ENCODE results near the gene SFT2D2. TPM values are rescaled to one million over a fixed set of nuclear protein-coding genes. Genes with fewer than 3 reads are reported as not detected.
"Not testable (repeated sequence)": the region's sequence is repeated elsewhere in the genome, so short reads cannot be mapped to it uniquely, and the experiment has no call there.

Gene SFT2D2
- total RNA-seq: 10 to 100 TPM; 40.8 to 49.8 TPM

- Mint-ChIP-seq H3K36me3 (peaks cover 24 to 32% of the 10 kb centered on the region in 2 donors), H3K9me3 (peaks cover 0 to 4% of the 10 kb centered on the region in 2 donors), H3K27ac (peak within 1 kb of the TSS; percentile 90 to 96)
- DNase-seq (ENCODE audit: low spot score in 2 of 2) (peak; percentile 80 to 83), ATAC-seq (peak; percentile 94)
Measured at GRCh38 chr1:168225476-168226190, at the start of gene SFT2D2. Gene SFT2D2 (plus strand): TSS chr1:168226004. CDS start chr1:168226080, 76 bp downstream.

GRCh38 chr1:168178227-168178637 lies 47.6 kb upstream of the SFT2D2 start:
- no peaks in the 10 kb centered on the region for H3K9me3 Mint-ChIP-seq
- no peak overlapping the region for H3K27ac Mint-ChIP-seq
- ATAC-seq: no peak
- no peaks in the 10 kb centered on the region for H3K36me3 Mint-ChIP-seq
- no peak for DNase-seq (ENCODE audit: low spot score in 2 of 2)

- no peaks in the 10 kb centered on the region for H3K36me3 Mint-ChIP-seq
- no peaks in the 10 kb centered on the region for H3K9me3 Mint-ChIP-seq
- ATAC-seq: peak; percentile 85 to 93
- H3K27ac Mint-ChIP-seq: no peak within 1 kb of the TSS
- DNase-seq (ENCODE audit: low spot score in 2 of 2): peak; percentile 95 to 96
Measured at GRCh38 chr1:168178638-168179437, 47.0 kb upstream of the SFT2D2 start, which contains the start of gene TIPRL. Gene TIPRL (plus strand): TSS chr1:168178962. CDS start chr1:168179078, 116 bp downstream.

GRCh38 chr1:168179438-168180147 lies 46.2 kb upstream of the SFT2D2 start:
- no peaks in the 10 kb centered on the region for H3K9me3 Mint-ChIP-seq
- ATAC-seq (no peak), DNase-seq (ENCODE audit: low spot score in 2 of 2) (no peak)
- no peaks in the 10 kb centered on the region for H3K36me3 Mint-ChIP-seq
- H3K27ac Mint-ChIP-seq: no peak overlapping the region

- no peak for ATAC-seq
- no peaks in the 10 kb centered on the region for H3K9me3 Mint-ChIP-seq
- no peak for DNase-seq (ENCODE audit: low spot score in 2 of 2)
- H3K27ac Mint-ChIP-seq: no peak overlapping the region
- H3K36me3 Mint-ChIP-seq: no peaks in the 10 kb centered on the region
Measured at GRCh38 chr1:168180148-168180524, 45.7 kb upstream of the SFT2D2 start.

- not testable (repeated sequence) for DNase-seq (ENCODE audit: low spot score in 2 of 2); H3K36me3 Mint-ChIP-seq; ATAC-seq; H3K27ac Mint-ChIP-seq; H3K9me3 Mint-ChIP-seq
Measured at GRCh38 chr1:168181063-168181720, 44.6 kb upstream of the SFT2D2 start.

- ATAC-seq (no peak), DNase-seq (ENCODE audit: low spot score in 2 of 2) (no peak)
- peaks cover 0 to 17% of the 10 kb centered on the region in 2 donors for H3K36me3 Mint-ChIP-seq
- no peaks in the 10 kb centered on the region for H3K9me3 Mint-ChIP-seq
- H3K27ac Mint-ChIP-seq: no peak overlapping the region
Measured at GRCh38 chr1:168187177-168187576, 38.6 kb upstream of the SFT2D2 start.

- no peak for DNase-seq (ENCODE audit: low spot score in 2 of 2)
- no peak for ATAC-seq
- Mint-ChIP-seq H3K27ac (no peak overlapping the region), H3K9me3 (no peaks in the 10 kb centered on the region), H3K36me3 (peaks cover 0 to 17% of the 10 kb centered on the region in 2 donors)
Measured at GRCh38 chr1:168190403-168190802, 35.4 kb upstream of the SFT2D2 start.

GRCh38 chr1:168195199-168196135 lies 30.3 kb upstream of the SFT2D2 start:
- peaks cover 0 to 23% of the 10 kb centered on the region in 2 donors for H3K36me3 Mint-ChIP-seq
- H3K27ac Mint-ChIP-seq: no peak overlapping the region
- DNase-seq (ENCODE audit: low spot score in 2 of 2): no peak
- no peak for ATAC-seq
- H3K9me3 Mint-ChIP-seq: no peaks in the 10 kb centered on the region

- peak in 1 of 2 donors; percentile 44 for ATAC-seq
- Mint-ChIP-seq H3K27ac (no peak overlapping the region), H3K9me3 (peaks cover 0 to 3% of the 10 kb centered on the region in 2 donors), H3K36me3 (peaks cover 11 to 35% of the 10 kb centered on the region in 2 donors)
- DNase-seq (ENCODE audit: low spot score in 2 of 2): no peak
Measured at GRCh38 chr1:168199056-168199455, 26.7 kb upstream of the SFT2D2 start.

- Mint-ChIP-seq H3K27ac (no peak overlapping the region), H3K36me3 (peaks cover 20 to 55% of the 10 kb centered on the region in 2 donors), H3K9me3 (peaks cover 3 to 6% of the 10 kb centered on the region in 2 donors)
- no peak for DNase-seq (ENCODE audit: low spot score in 2 of 2)
- no peak for ATAC-seq
Measured at GRCh38 chr1:168202941-168203654, 22.7 kb upstream of the SFT2D2 start.

- ATAC-seq (no peak), DNase-seq (ENCODE audit: low spot score in 2 of 2) (no peak)
- Mint-ChIP-seq H3K27ac (no peak overlapping the region), H3K36me3 (peaks cover 21 to 38% of the 10 kb centered on the region in 2 donors), H3K9me3 (peaks cover 3 to 11% of the 10 kb centered on the region in 2 donors)
Measured at GRCh38 chr1:168206111-168206510, 19.7 kb upstream of the SFT2D2 start.

GRCh38 chr1:168207673-168208072 lies 18.1 kb upstream of the SFT2D2 start:
- H3K27ac Mint-ChIP-seq; ATAC-seq; DNase-seq (ENCODE audit: low spot score in 2 of 2): not testable (repeated sequence)
- Mint-ChIP-seq H3K36me3 (peaks cover 21 to 36% of the 10 kb centered on the region in 2 donors), H3K9me3 (peaks cover 8 to 16% of the 10 kb centered on the region in 2 donors)

- H3K9me3 Mint-ChIP-seq: peaks cover 12 to 22% of the 10 kb centered on the region in 2 donors
- DNase-seq (ENCODE audit: low spot score in 2 of 2) (no peak), ATAC-seq (no peak)
- H3K27ac Mint-ChIP-seq: no peak overlapping the region
- peaks cover 16 to 17% of the 10 kb centered on the region in 2 donors for H3K36me3 Mint-ChIP-seq
Measured at GRCh38 chr1:168210312-168210711, 15.5 kb upstream of the SFT2D2 start.

GRCh38 chr1:168213349-168213748 lies 12.5 kb upstream of the SFT2D2 start:
- Mint-ChIP-seq H3K36me3 (peaks cover 8 to 12% of the 10 kb centered on the region in 2 donors), H3K9me3 (peaks cover 12 to 16% of the 10 kb centered on the region in 2 donors), H3K27ac (no peak overlapping the region)
- no peak for ATAC-seq
- DNase-seq (ENCODE audit: low spot score in 2 of 2): no peak
